A673 (cell line): ENCODE measurements around the gene IRX1. TPM values are rescaled to one million over a fixed set of nuclear protein-coding genes. Genes with fewer than 3 reads are reported as not detected.

Source experiments
- BruUV-seq: library from RNA; stranded (reverse); fragments of 400-500 nt; replicated peaks from 2 replicates; lab custom pipeline; 2021; lab: Mats Ljungman, UMichigan
- CTCF ChIA-PET: fragments of 300-600 bp; sonication (Branson Sonifier 250); formaldehyde crosslinking; loops from one replicate; lab custom pipeline; 2022; ENCODE audit warnings: antibody characterized with exemption; lab: Charles Lee
- POLR2A ChIA-PET: fragments of 300-600 bp; sonication (Branson Sonifier 250); formaldehyde crosslinking; loops from one replicate; lab custom pipeline; 2022; ENCODE audit warnings: antibody characterized with exemption; ENCODE audit not compliant: low non-redundant PET; lab: Charles Lee
- DNase-seq: peaks from one replicate; pipeline ENCODE4 v3.0.0-alpha.2; 2015; ENCODE audit warnings: low spot score
- H3K27ac ChIP-seq: fragments of 200-600 bp; sonication (generic); 2 replicates; pipeline ENCODE4 v1.5.1; 2016; ENCODE audit warnings: mixed run types, low read depth, mild to moderate bottlenecking, mixed read lengths, antibody characterized with exemption, low read length; ENCODE audit not compliant: poor library complexity, severe bottlenecking
- H3K27me3 ChIP-seq: fragments of 200-600 bp; sonication (generic); replicated peaks from 2 replicates; pipeline ENCODE4 v1.6.1; 2017; ENCODE audit warnings: mixed run types, low read depth, mild to moderate bottlenecking, mixed read lengths, antibody characterized with exemption, low read length; ENCODE audit not compliant: insufficient read depth, poor library complexity
- H3K36me3 ChIP-seq: fragments of 200-600 bp; sonication (generic); 2 replicates; pipeline ENCODE4 v1.6.1; 2016; ENCODE audit warnings: mixed run types, mild to moderate bottlenecking, mixed read lengths, antibody characterized with exemption, low read length; ENCODE audit not compliant: insufficient read depth, poor library complexity, severe bottlenecking
- H3K4me1 ChIP-seq: fragments of 200-600 bp; sonication (generic); 2 replicates; pipeline ENCODE4 v1.6.1; 2017; ENCODE audit warnings: mixed run types, mild to moderate bottlenecking, mixed read lengths, antibody characterized with exemption, low read length; ENCODE audit not compliant: insufficient read depth, poor library complexity, severe bottlenecking
- H3K4me3 ChIP-seq: fragments of 200-600 bp; sonication (generic); 2 replicates; pipeline ENCODE4 v1.5.1; 2016; ENCODE audit warnings: low read depth, mixed run types, mild to moderate bottlenecking, mixed read lengths, low read length; ENCODE audit not compliant: poor library complexity, severe bottlenecking
- H3K9me3 ChIP-seq: fragments of 200-600 bp; sonication (generic); 2 replicates; pipeline ENCODE4 v1.6.1; 2016; ENCODE audit warnings: mixed run types, low read depth, mild to moderate bottlenecking, mixed read lengths, antibody characterized with exemption, low read length; ENCODE audit not compliant: poor library complexity, severe bottlenecking
- CTCF ChIP-seq: fragments of 300-800, 200-600 bp; sonication (generic); conservative IDR thresholded peaks from 2 replicates; pipeline ENCODE4 v1.5.1; 2017; ENCODE audit warnings: low read depth, mild to moderate bottlenecking, antibody characterized with exemption, low read length, moderate library complexity, mixed read lengths
- EZH2 ChIP-seq: fragments of 200-600 bp; sonication (generic); IDR thresholded peaks from 2 replicates; pipeline ENCODE4 v1.6.1; 2017; ENCODE audit warnings: borderline replicate concordance, low read depth, mild to moderate bottlenecking, mixed read lengths, antibody characterized with exemption, low read length; ENCODE audit not compliant: poor library complexity, severe bottlenecking
- intact Hi-C: fragments of 100-400 bp; cut with micrococcal nuclease; formaldehyde crosslinking; loops from one replicate; pipeline ENCODE4 v1.10.0; 2022; ENCODE audit not compliant: unreplicated experiment
- total RNA-seq: library from RNA; stranded (reverse); gene quantifications from 2 replicates; pipeline ENCODE4 v1.2.3, GENCODE V29; 2021

IRX1 gene
- total RNA-seq, 1 experiment from 2014 or later = not detected

DNA sequence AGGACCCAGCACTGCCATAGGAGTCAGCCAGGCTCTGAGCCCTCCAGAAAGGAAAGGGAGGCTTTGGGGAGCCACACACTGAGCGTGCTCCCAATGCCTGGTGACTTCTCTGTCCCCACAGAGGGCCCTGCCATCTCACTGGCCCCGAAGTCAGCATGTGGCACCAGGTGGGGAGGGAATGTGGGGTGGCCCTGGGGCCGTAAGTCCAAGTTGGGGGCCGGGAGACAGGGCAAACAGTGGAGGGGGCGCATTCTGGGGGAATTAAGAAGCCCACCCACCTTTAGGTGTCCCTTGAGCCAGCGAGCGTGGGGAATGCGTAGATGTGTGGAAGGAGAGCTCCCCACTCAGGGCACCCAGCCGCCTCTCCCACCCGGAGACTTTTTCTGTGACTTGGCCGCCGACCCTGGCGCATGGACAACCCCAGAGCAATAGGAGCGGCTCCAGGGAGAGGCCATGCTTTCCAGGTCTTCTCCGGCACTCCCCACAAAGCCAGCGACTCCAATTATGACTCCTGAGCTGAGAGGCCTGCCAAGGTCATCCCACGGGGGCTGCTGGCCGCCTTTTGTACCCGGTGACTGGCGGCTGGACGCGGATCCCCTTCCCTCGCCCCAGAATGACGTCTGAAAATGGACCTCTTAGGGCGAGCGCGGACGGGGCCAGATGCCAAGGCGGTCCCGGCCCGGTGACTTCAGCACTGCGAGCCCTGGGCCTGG lies 9.8 kb downstream of the IRX1 start:
- BruUV-seq = no TSS peak
- peaks cover 19% of the 10 kb centered on the region for H3K9me3 ChIP-seq
- DNase-seq = no peak
- no peaks in the 10 kb centered on the region for H3K27me3 ChIP-seq
- no peak overlapping the region for H3K4me3 ChIP-seq
- no peaks in the 10 kb centered on the region for H3K36me3 ChIP-seq
- no peaks in the 10 kb centered on the region for H3K4me1 ChIP-seq
- TF ChIP-seq EZH2 = no peak
- TF ChIP-seq CTCF = no peak
- H3K27ac ChIP-seq = no peak overlapping the region
- intact Hi-C loops = no loop called here
- ChIA-PET CTCF (no interaction called here), POLR2A (no interaction called here)

GRCh38 chr5:3606121-3606831 lies 10.6 kb downstream of the IRX1 start:
- TF ChIP-seq CTCF (no peak), EZH2 (no peak)
- Histone ChIP-seq H3K9me3 (peaks cover 21% of the 10 kb centered on the region), H3K27ac (no peak overlapping the region), H3K36me3 (no peaks in the 10 kb centered on the region), H3K4me3 (no peak overlapping the region), H3K4me1 (no peaks in the 10 kb centered on the region), H3K27me3 (no peaks in the 10 kb centered on the region)
- ChIA-PET CTCF (no interaction called here), POLR2A (no interaction called here)
- BruUV-seq = no TSS peak
- intact Hi-C loops = no loop called here
- no peak for DNase-seq

DNA sequence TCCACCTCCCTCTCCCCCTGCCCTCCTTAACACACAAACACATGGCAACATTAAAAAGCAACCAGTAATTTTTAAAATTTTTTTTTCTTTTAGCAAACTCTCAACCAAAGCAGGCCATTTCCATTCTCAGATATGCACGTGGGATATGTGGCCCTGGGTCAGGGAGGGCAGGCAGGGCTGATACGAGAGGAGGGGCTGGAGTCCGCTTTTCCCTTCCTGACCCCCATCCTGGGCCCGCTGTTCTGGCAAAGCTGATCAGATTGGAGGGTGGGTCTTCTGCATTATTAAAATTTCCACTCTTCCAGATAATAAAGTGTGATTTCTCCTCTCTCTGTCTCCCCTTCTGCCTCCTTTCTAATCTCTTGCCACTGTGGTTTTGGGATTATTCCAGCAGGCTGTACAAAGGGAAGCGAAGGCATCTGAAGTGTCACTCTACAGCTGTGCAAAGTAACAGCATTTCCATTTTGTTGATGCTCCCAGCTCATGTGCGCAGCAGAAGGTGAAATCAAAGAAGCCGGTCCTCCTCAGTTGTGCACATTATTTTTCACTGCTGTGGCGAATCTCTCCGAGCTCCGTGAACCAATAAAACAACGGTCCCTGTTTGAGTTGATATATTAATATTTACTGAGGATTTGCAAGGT lies 12.0 kb downstream of the IRX1 start:
- Histone ChIP-seq H3K27ac (no peak overlapping the region), H3K27me3 (no peaks in the 10 kb centered on the region), H3K36me3 (no peaks in the 10 kb centered on the region), H3K4me1 (no peaks in the 10 kb centered on the region), H3K9me3 (peaks cover 21% of the 10 kb centered on the region), H3K4me3 (no peak overlapping the region)
- DNase-seq = no peak
- BruUV-seq = no TSS peak
- CTCF ChIA-PET = no interaction called here
- intact Hi-C loops = no loop called here
- POLR2A ChIA-PET = no interaction called here
- TF ChIP-seq EZH2 = no peak
- TF ChIP-seq CTCF = no peak
